Large intestine (tissue), 3 donors: Measurements from ENCODE around the gene DERA. TPM values are rescaled to one million over a fixed set of nuclear protein-coding genes. Genes with fewer than 3 reads are reported as not detected.

Experiments used
- DNase-seq, 2 donors: peaks; one replicate each; pipeline versions ENCODE4 v3.0.0 to v3.0.0-alpha.2; 2013
- H3K27ac ChIP-seq: one replicate; pipeline ENCODE4 v1.5.1; 2013; ENCODE audit warnings: low read length
- H3K27me3 ChIP-seq: 2 replicates; pipeline ENCODE4 v1.6.1; 2013; ENCODE audit warnings: low read length; ENCODE audit not compliant: control insufficient read depth, insufficient read depth
- H3K36me3 ChIP-seq: 2 replicates; pipeline ENCODE4 v1.6.1; 2013; ENCODE audit warnings: low read length; ENCODE audit not compliant: control insufficient read depth, insufficient read depth
- H3K4me1 ChIP-seq: one replicate; pipeline ENCODE4 v1.6.1; 2013; ENCODE audit warnings: low read length; ENCODE audit not compliant: control insufficient read depth, insufficient read depth
- H3K4me3 ChIP-seq: one replicate; pipeline ENCODE4 v1.5.1; 2013; ENCODE audit warnings: low read length
- H3K9me3 ChIP-seq: one replicate; pipeline ENCODE4 v1.6.1; 2013; ENCODE audit warnings: mild to moderate bottlenecking, low read depth, low read length, moderate library complexity; ENCODE audit not compliant: control insufficient read depth
- WGBS: methylation state at CpG from one replicate; pipeline ENCODE4 v1.1.5; 2013; ENCODE audit warnings: low lambda C conversion rate; ENCODE audit not compliant: insufficient coverage; 5-methylcytosine and 5-hydroxymethylcytosine counted together
- polyA plus RNA-seq: library from polyadenylated mRNA; unstranded; fragments of 120-200 nt; gene quantifications from one replicate; pipeline ENCODE4 v1.2.1, GENCODE V29; 2013

The DERA gene
- polyA plus RNA-seq, 1 donor: 68.0 TPM

DNA sequence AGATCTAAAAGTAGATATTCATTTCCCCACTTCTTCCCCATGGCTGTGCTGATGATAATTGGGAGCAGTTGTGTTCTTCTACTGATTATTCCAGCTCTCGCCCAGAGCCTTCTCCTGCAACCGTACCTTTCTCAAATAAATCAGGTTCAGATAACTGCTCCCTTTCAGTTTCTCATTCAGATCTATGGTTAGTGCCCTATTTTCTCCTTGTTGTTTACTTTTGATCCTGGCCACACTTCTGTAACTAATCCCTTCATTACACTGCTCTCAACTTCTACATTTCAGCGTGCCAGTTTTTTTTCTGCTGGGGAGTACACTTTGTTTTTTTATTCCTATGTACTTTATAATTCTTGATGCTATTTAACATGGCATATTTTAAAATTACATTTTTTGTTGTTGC, 31.7 kb upstream of the DERA start:
- Histone ChIP-seq H3K4me1 (peaks cover 5% of the 10 kb centered on the region), H3K36me3 (no peaks in the 10 kb centered on the region), H3K9me3 (peaks cover 4% of the 10 kb centered on the region), H3K27ac (no peak overlapping the region), H3K4me3 (no peak overlapping the region), H3K27me3 (no peaks in the 10 kb centered on the region)
- WGBS: 86% methylated on average over 3 of the region's 3 CpGs
- DNase-seq: peak in 1 of 2 donors; percentile 10

DNA sequence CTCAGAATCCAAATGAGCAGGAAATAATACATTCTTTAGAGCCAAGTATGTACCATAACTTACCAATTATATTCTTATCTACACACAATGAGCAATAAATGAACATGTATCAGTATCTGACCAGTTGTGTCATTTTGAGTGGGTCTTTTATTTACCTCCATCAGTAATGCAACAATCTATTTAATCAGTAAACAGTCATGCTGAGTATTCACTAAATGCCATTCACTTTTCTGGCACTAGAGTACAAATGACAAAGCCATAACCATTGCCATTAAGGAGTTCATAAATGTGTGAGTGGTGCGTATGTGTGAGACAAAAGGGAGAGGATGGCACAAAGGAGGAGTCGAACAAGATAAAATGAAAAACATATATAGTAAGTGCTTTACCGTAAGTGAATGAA, 30.4 kb upstream of the DERA start:
- Histone ChIP-seq H3K27me3 (no peaks in the 10 kb centered on the region), H3K36me3 (no peaks in the 10 kb centered on the region), H3K4me1 (peaks cover 5% of the 10 kb centered on the region), H3K27ac (no peak overlapping the region), H3K9me3 (no peaks in the 10 kb centered on the region), H3K4me3 (no peak overlapping the region)
- 94% methylated on average over 3 of the region's 3 CpGs for WGBS
- no peak for DNase-seq

DNA sequence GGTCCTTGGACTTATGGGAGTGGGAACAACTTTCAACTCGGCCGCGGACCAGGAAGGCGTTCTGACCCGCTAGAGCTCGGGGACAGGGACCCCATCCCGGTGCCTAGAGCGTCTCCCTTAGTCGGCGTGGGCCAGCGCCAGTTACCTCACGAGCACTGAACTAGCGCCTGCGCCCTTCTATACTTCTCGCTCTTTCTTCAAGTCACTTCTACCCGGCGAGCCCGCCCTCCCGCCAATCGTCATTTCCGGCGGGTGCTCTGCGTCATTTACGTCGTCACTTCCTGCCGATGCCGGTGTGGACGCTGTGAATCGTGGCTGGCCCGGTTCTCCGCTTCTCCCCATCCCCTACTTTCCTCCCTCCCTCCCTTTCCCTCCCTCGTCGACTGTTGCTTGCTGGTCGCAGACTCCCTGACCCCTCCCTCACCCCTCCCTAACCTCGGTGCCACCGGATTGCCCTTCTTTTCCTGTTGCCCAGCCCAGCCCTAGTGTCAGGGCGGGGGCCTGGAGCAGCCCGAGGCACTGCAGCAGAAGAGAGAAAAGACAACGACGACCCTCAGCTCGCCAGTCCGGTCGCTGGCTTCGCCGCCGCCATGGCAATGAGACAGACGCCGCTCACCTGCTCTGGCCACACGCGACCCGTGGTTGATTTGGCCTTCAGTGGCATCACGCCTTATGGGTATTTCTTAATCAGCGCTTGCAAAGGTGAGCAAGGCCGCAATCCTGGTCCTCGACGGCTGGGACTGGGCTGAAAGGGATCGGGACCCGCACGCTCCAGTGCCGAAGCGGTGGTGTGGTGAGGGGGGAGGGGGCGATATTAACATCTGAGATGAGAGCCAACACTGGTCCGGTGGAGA, 28.8 kb upstream of the DERA start, which contains the start of gene STRAP:
Gene STRAP, plus strand, starts transcription at position 270 of the 854 bp plus-strand sequence. Its CDS starts 321 bp downstream, at position 591.
- no CpG with 5 or more reads among the region's 63 CpGs for WGBS
- DNase-seq: peak; percentile 97 to 98
- Histone ChIP-seq H3K4me1 (peaks cover 5% of the 10 kb centered on the region), H3K27me3 (no peaks in the 10 kb centered on the region), H3K9me3 (no peaks in the 10 kb centered on the region), H3K36me3 (peaks cover 3% of the 10 kb centered on the region), H3K27ac (peak within 1 kb of the TSS; percentile 96), H3K4me3 (peak within 1 kb of the TSS; percentile 93)

DNA sequence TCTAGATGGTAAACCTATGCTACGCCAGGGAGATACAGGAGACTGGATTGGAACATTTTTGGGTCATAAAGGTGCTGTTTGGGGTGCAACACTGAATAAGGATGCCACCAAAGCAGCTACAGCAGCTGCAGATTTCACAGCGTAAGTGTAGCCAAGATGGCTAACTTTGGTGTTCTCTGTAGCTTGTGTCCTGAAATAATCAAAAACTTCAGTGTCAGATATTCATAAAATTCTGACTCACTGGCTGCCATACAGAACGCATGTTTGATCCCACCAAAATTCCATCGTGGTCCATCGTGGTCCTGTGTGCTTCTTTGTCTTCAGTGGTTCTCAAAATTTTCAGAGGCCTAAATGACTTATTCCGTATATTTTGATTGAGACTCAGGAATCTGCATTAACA, 27.6 kb upstream of the DERA start:
- Histone ChIP-seq H3K27ac (peak overlapping the region; percentile 96), H3K27me3 (no peaks in the 10 kb centered on the region), H3K36me3 (peaks cover 3% of the 10 kb centered on the region), H3K4me1 (peaks cover 5% of the 10 kb centered on the region), H3K4me3 (peak overlapping the region; percentile 93), H3K9me3 (no peaks in the 10 kb centered on the region)
- WGBS: 40% methylated on average over 1 of the region's 6 CpGs
- DNase-seq: no peak

DNA sequence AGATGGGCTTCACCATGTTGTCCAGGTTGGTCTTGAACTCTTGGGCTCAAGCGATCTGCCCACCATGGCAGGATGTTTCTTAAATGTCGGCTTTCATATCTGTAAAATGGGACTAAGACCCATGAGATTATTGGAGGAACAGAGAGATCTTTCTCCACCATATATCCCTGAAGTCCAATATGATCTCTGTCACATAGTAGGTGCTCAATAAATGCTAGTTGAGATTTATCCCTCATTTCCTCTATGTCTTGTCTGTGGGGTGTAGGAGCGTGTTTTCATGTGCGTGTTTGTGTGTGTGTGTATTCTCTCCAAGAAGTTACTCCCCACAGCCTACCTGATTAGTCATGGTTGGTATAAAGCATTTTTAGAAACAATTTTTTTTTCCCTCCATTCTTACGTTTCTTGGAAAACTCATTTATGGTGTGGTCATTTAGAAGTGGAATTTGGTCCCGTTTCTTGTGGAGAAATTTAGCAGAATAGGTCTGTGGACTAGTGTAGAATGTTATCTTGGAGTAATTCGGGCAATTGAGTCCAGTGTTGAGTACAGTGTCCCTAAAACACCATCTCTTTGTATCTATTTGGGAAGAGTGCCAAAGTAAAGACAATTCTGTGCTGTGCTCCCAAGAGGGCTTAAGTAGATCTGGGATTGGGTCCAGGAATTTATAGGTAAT, 24.6 kb upstream of the DERA start:
- DNase-seq: peak in 1 of 2 donors; percentile 70
- H3K27ac ChIP-seq: no peak overlapping the region
- WGBS: 70% methylated on average over 2 of the region's 7 CpGs
- H3K36me3 ChIP-seq: peaks cover 12% of the 10 kb centered on the region
- peaks cover 5% of the 10 kb centered on the region for H3K4me1 ChIP-seq
- H3K27me3 ChIP-seq: no peaks in the 10 kb centered on the region
- H3K4me3 ChIP-seq: no peak overlapping the region
- H3K9me3 ChIP-seq: no peaks in the 10 kb centered on the region

DNA sequence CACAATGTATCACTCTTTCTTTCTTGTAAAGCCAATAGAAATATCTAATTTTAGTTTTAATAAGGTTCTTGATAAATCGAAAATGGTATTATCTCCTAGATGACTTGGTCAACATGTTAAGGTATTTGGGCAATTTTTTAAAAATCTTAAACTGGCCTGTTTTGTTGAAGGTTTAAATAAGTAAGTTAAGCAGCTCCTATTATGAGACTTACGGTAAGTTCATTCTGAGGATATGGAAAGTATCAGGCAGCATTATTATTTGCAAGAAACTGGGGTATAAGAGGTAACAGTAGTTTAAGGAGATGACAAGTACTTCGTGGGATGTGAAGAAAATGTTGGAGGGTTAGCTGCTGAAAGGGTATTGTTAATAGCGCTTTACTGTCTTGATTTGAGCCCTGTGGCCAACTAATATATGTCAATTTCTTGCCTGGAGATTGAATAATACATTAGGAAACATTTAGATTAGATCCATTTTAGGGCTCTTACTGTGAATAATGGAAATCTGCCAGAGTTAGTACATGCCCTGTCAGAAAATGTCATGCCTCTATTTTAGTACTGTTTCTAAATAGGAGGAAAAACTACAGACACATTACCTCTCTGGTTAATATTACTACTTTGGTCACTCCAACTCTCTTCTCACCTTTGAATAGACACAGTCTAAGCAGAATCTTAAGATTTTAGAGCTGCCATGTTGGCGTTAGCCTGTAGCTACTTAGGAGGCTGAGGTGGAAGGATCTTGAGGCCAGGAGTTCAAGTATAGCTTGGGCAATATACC, 23.9 kb upstream of the DERA start:
- Histone ChIP-seq H3K4me1 (peaks cover 5% of the 10 kb centered on the region), H3K27me3 (no peaks in the 10 kb centered on the region), H3K27ac (no peak overlapping the region), H3K36me3 (peaks cover 13% of the 10 kb centered on the region), H3K4me3 (no peak overlapping the region), H3K9me3 (no peaks in the 10 kb centered on the region)
- DNase-seq: no peak
- WGBS: 49% methylated on average over 2 of the region's 5 CpGs

DNA sequence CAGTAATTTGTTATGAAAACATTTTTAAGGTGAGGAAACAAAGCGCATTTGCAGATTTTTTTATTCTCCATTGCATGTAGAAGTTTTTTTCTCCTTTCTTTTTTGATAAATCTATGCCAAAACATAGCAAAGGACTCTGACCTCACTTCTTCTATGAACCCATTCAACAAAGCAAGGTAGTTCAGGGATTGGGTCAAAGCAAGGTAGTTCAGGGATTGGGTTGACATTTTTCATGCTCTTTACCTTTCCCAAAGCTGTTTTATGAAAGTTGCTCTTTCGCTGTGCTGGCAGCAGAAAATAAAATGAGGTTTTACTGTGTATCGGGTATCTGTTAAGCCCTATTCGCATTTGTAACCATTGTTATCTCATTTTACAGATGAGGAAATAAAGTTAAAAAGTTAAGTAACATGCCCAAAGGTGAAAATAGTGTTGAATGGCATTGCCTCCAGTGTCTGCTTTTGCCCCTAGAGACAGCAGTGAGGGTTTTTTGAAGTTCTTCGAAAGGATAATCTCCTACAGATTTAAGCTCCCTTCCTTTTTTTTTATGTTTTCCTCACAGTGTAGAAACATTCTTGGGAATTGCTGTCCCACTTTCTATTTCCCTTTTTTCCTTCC, 18.4 kb upstream of the DERA start:
- WGBS: 68% methylated on average over 4 of the region's 5 CpGs
- peaks cover 5% of the 10 kb centered on the region for H3K4me1 ChIP-seq
- H3K9me3 ChIP-seq: no peaks in the 10 kb centered on the region
- no peaks in the 10 kb centered on the region for H3K27me3 ChIP-seq
- DNase-seq: no peak
- no peak overlapping the region for H3K4me3 ChIP-seq
- peaks cover 37% of the 10 kb centered on the region for H3K36me3 ChIP-seq
- H3K27ac ChIP-seq: peak overlapping the region; percentile 36

DNA sequence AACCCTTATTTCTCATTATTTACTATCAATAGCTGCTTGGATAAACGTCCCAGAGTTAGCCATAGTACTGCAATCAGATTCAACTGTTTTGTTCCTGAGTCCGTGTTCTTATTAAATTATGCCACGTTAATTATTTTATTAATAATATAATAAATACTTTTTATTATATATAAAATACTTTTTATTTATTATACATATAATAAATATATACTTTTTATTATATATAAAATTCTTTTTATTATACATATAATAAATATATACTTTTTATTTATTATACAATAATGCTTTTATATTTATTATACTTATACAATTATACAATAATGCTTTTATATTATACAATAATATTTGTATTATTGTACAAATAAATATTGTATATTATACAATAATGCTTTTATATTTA, 17.9 kb upstream of the DERA start:
- peaks cover 40% of the 10 kb centered on the region for H3K36me3 ChIP-seq
- no peaks in the 10 kb centered on the region for H3K9me3 ChIP-seq
- H3K4me3 ChIP-seq: no peak overlapping the region
- H3K27me3 ChIP-seq: no peaks in the 10 kb centered on the region
- no peak for DNase-seq
- WGBS: 67% methylated on average over 1 of the region's 3 CpGs
- no peak overlapping the region for H3K27ac ChIP-seq
- peaks cover 5% of the 10 kb centered on the region for H3K4me1 ChIP-seq

DNA sequence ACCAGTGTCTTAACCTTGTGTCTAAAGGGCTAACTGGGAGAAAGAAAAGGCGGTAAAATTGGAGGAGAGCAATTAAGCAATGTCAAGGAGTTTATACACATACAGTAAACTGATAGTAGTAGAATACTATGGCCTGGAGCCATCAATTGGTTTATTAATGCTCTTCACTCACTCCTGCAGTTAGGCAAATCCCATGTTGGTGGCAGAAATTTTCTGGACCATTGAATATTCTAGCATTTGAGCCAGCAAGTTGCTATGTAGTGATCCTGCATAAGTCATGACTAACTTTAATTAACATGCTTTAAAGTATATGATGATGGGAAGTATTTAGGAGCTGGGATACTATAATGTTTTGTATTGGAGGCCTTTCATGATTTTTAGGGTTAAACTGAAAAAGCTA, 14.3 kb upstream of the DERA start:
- 14% methylated on average over 1 of the region's 1 CpG for WGBS
- DNase-seq: no peak
- no peak overlapping the region for H3K27ac ChIP-seq
- no peaks in the 10 kb centered on the region for H3K9me3 ChIP-seq
- no peak overlapping the region for H3K4me3 ChIP-seq
- peaks cover 5% of the 10 kb centered on the region for H3K4me1 ChIP-seq
- H3K36me3 ChIP-seq: peaks cover 53% of the 10 kb centered on the region
- H3K27me3 ChIP-seq: no peaks in the 10 kb centered on the region

DNA sequence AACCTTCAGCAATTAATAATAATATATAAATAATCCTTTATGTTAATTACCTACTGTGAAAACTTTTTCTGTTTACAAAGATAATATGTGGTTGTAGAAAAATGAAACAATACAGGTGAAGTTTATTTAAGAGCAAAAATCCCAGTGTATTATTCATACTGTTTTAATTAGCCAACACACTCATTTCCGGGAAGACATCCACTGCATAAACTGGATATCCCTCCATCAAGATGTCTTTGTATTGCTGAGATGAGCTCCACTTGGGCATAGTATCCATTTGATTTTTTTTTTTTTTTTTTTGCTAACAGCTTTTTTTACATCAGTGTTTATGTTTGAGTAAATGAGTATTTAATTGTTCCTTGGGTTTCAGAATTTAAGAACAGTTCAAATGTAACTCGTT, 13.7 kb upstream of the DERA start:
- no peak overlapping the region for H3K4me3 ChIP-seq

More for the DNA sequence above, 13.7 kb upstream of the DERA start:
- Histone ChIP-seq H3K36me3 (peaks cover 57% of the 10 kb centered on the region), H3K9me3 (no peaks in the 10 kb centered on the region), H3K4me1 (peaks cover 5% of the 10 kb centered on the region), H3K27ac (no peak overlapping the region), H3K27me3 (no peaks in the 10 kb centered on the region)
- no peak for DNase-seq
- WGBS: no CpG with 5 or more reads among the region's 2 CpGs
